ENCODE measurements around the gene HSD17B12.

HSD17B12 gene

DNA sequence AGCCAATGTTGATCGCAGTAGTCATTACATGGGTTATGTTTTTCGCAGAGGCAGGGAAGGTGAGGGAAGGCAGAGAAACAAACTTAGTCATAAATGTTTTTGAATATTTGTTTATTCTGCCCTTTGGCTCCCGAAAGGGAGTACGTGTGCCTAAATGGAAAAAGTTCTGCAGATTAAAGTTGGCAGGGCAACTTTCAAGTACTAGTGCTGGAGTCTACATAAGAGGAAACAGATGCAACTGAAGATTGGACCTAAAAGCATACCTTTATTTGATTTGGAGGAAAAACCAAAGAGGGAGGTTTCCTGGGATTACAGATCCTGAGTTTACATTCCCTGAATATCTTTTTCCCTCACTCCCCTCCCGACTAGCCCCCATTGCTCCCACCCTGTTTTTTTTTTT is 5.7 kb downstream of the HSD17B12 start:
- Histone ChIP-seq H3K27ac (peak overlapping the region; percentile 32), H3K9me3 (ENCODE audit: control insufficient read depth, low read length) (no peaks in the 10 kb centered on the region), H3K27me3 (ENCODE audit: control insufficient read depth, insufficient read depth, low read length) (no peaks in the 10 kb centered on the region), H3K9ac (no peak overlapping the region), H3K4me1 (peaks cover 12% of the 10 kb centered on the region), H3K4me2 (ENCODE audit: low read length) (no peak overlapping the region), H3K79me2 (peaks cover 14% of the 10 kb centered on the region), H3K4me3 (ENCODE audit: low read depth, low read length) (no peak overlapping the region), H2AFZ (no peak overlapping the region), H3K36me3 (ENCODE audit: control insufficient read depth, insufficient read depth, low read length) (no peaks in the 10 kb centered on the region)
- TF ChIP-seq, protein P1, sequence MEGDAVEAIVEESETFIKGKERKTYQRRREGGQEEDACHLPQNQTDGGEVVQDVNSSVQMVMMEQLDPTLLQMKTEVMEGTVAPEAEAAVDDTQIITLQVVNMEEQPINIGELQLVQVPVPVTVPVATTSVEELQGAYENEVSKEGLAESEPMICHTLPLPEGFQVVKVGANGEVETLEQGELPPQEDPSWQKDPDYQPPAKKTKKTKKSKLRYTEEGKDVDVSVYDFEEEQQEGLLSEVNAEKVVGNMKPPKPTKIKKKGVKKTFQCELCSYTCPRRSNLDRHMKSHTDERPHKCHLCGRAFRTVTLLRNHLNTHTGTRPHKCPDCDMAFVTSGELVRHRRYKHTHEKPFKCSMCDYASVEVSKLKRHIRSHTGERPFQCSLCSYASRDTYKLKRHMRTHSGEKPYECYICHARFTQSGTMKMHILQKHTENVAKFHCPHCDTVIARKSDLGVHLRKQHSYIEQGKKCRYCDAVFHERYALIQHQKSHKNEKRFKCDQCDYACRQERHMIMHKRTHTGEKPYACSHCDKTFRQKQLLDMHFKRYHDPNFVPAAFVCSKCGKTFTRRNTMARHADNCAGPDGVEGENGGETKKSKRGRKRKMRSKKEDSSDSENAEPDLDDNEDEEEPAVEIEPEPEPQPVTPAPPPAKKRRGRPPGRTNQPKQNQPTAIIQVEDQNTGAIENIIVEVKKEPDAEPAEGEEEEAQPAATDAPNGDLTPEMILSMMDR (IDR thresholded peaks at IDR 0.05), result no peak

DNA sequence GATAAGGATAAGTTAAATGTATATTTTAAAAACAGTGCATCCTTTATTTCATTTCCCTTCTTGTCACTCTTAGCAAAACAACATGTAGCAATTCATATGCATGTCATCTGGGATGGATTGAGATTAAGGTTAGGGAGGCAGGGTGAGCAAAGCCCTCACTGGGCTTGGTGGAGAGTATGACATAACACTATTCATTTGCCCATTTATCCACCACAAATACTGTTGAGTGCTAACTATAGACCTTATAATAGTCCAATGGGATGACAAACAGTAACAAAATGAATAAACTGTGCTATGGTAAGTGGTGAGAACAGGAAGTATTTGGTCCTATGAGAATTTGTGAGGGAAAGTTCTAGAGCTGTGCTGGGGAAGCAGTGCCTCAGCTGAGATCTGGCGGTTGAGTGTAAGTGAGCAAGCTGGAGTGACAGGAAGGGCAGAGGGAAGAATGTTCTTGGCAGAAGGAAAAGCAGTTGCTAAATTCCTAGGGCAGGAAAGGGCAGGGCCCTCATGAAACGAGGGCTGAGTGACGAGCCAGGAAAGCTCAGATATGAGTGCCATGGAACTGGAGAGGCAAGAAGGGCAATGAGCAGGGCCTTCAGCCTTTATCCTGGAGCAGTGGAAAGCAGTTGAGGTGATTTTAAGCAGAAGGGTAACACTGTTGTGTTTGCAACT is 6.7 kb downstream of the HSD17B12 start:
- Histone ChIP-seq H3K9me3 (ENCODE audit: control insufficient read depth, low read length) (no peaks in the 10 kb centered on the region), H3K9ac (no peak overlapping the region), H3K4me1 (peaks cover 7% of the 10 kb centered on the region), H3K27ac (peak overlapping the region; percentile 37), H2AFZ (no peak overlapping the region), H3K79me2 (peaks cover 14% of the 10 kb centered on the region), H3K27me3 (ENCODE audit: control insufficient read depth, insufficient read depth, low read length) (no peaks in the 10 kb centered on the region), H3K4me3 (ENCODE audit: low read depth, low read length) (no peak overlapping the region), H3K4me2 (ENCODE audit: low read length) (no peak overlapping the region), H3K36me3 (ENCODE audit: control insufficient read depth, insufficient read depth, low read length) (no peaks in the 10 kb centered on the region)
- TF ChIP-seq, protein P1 (IDR thresholded peaks at IDR 0.05), result no peak

DNA sequence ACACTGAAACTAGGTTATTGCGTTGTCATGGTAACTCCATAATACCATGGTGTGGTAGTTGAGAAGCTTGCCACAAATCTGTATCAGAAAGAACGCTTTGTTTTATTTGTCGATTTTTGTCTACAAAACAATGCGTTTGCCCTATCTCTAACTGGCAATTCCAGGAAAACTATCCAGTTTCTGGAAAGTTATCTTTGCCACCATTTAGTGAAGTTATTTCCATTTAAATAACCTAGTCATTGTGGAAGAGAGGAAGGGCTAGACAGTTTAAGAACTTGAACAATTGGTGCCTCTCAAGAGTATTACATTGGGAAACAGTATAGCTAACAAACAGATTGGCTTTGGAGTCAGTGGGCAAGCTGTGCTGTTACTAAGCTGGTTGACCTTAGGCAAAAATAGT is 7.9 kb downstream of the HSD17B12 start:
- H3K9ac ChIP-seq, result no peak overlapping the region
- H3K4me2 ChIP-seq (ENCODE audit: low read length), result no peak overlapping the region
- no peak overlapping the region for H2AFZ ChIP-seq
- TF ChIP-seq, protein P1 (IDR thresholded peaks at IDR 0.05), result no peak
- no peak overlapping the region for H3K4me3 ChIP-seq (ENCODE audit: low read depth, low read length)
- no peaks in the 10 kb centered on the region for H3K36me3 ChIP-seq (ENCODE audit: control insufficient read depth, insufficient read depth, low read length)
- no peak overlapping the region for H3K27ac ChIP-seq
- no peaks in the 10 kb centered on the region for H3K27me3 ChIP-seq (ENCODE audit: control insufficient read depth, insufficient read depth, low read length)
- peaks cover 16% of the 10 kb centered on the region for H3K79me2 ChIP-seq
- H3K9me3 ChIP-seq (ENCODE audit: control insufficient read depth, low read length), result no peaks in the 10 kb centered on the region
- H3K4me1 ChIP-seq, result peaks cover 11% of the 10 kb centered on the region

- H3K4me3 ChIP-seq (ENCODE audit: low read depth, low read length), result no peak overlapping the region
- no peaks in the 10 kb centered on the region for H3K36me3 ChIP-seq (ENCODE audit: control insufficient read depth, insufficient read depth, low read length)
- H3K27me3 ChIP-seq (ENCODE audit: control insufficient read depth, insufficient read depth, low read length), result no peaks in the 10 kb centered on the region
- TF ChIP-seq, protein P1 (IDR thresholded peaks at IDR 0.05), result no peak
- H3K79me2 ChIP-seq, result peaks cover 16% of the 10 kb centered on the region
- no peak overlapping the region for H3K9ac ChIP-seq
- no peak overlapping the region for H2AFZ ChIP-seq
- H3K4me2 ChIP-seq (ENCODE audit: low read length), result no peak overlapping the region
- no peaks in the 10 kb centered on the region for H3K9me3 ChIP-seq (ENCODE audit: control insufficient read depth, low read length)
- H3K4me1 ChIP-seq, result peaks cover 15% of the 10 kb centered on the region
- no peak overlapping the region for H3K27ac ChIP-seq
Observed at GRCh38 chr11:43689167-43689566, 8.6 kb downstream of the HSD17B12 start.
